CD14-positive monocyte (primary cell): ENCODE data around the gene PKNOX2. TPM values are rescaled to one million over a fixed set of nuclear protein-coding genes. Genes with fewer than 3 reads are reported as not detected.
A peak's percentile ranks its signal among the peaks of the same experiment; 100 is the strongest.

Experiments
- DNase-seq, 3 donors: peaks; one replicate each; pipeline ENCODE4 v3.0.0-alpha.2; 2011 to 2022
- H2AFZ ChIP-seq: 2 replicates; pipeline ENCODE4 v1.6.0; 2012; ENCODE audit warnings: mild to moderate bottlenecking, low read depth, low read length, inconsistent platforms; ENCODE audit not compliant: insufficient read depth, poor library complexity, severe bottlenecking
- H3K27ac ChIP-seq, 2 donors: 1 replicate in 1 of 2; 2 replicates in 1 of 2; pipeline ENCODE4 v1.5.1; 2012 to 2013; ENCODE audit warnings: low read length in 2 of 2, control low read depth in 1 of 2, inconsistent platforms in 1 of 2, low read depth in 1 of 2, mild to moderate bottlenecking in 1 of 2
- H3K27me3 ChIP-seq, 2 donors: one replicate each; pipeline versions ENCODE4 v1.6.0 to v1.6.1; 2011 to 2013; ENCODE audit warnings: low read length in 2 of 2; ENCODE audit not compliant: control insufficient read depth in 2 of 2, insufficient read depth in 2 of 2
- H3K36me3 ChIP-seq, 2 donors: replicated peaks in 1 of 2; 1 replicate in 1 of 2; 2 replicates in 1 of 2; pipeline versions ENCODE4 v1.5.1 to v1.6.1; 2012 to 2013; ENCODE audit warnings: low read length in 2 of 2, control low read depth in 1 of 2, inconsistent platforms in 1 of 2, mild to moderate bottlenecking in 1 of 2; ENCODE audit not compliant: insufficient read depth in 2 of 2, control insufficient read depth in 1 of 2
- H3K4me1 ChIP-seq, 2 donors: 1 replicate in 1 of 2; 2 replicates in 1 of 2; pipeline versions ENCODE4 v1.5.1 to v1.6.1; 2012 to 2013; ENCODE audit warnings: low read length in 2 of 2, control low read depth in 1 of 2, inconsistent platforms in 1 of 2, mild to moderate bottlenecking in 1 of 2, moderate library complexity in 1 of 2; ENCODE audit not compliant: insufficient read depth in 2 of 2, control insufficient read depth in 1 of 2
- H3K4me2 ChIP-seq: replicated peaks from 2 replicates; pipeline ENCODE3; 2012; ENCODE audit warnings: low read length, moderate library complexity, mild to moderate bottlenecking; ENCODE audit not compliant: poor library complexity, severe bottlenecking; ENCODE audit errors: extremely low read depth
- H3K4me3 ChIP-seq, 3 experiments: fragments of 200-600 bp in 1 of 3; sonication (generic) in 1 of 3; replicated peaks in 1 of 3; 1 replicate in 2 of 3; 2 replicates in 1 of 3; pipeline ENCODE4 v1.5.1; 2011 to 2013; ENCODE audit warnings: low read length in 3 of 3, mild to moderate bottlenecking in 3 of 3, control low read depth in 2 of 3, low read depth in 2 of 3, inconsistent platforms in 1 of 3, moderate library complexity in 1 of 3
- H3K79me2 ChIP-seq: 2 replicates; pipeline ENCODE4 v1.6.0; 2012; ENCODE audit warnings: mild to moderate bottlenecking, control low read depth, inconsistent platforms, low read length, moderate library complexity; ENCODE audit not compliant: insufficient read depth
- H3K9ac ChIP-seq: 2 replicates; pipeline ENCODE4 v1.6.0; 2017; ENCODE audit warnings: low read length, mild to moderate bottlenecking; ENCODE audit not compliant: insufficient read depth, poor library complexity, severe bottlenecking
- H3K9me3 ChIP-seq, 2 donors: replicated peaks in 1 of 2; 1 replicate in 1 of 2; 2 replicates in 1 of 2; pipeline versions ENCODE4 v1.5.1 to v1.6.1; 2012 to 2013; ENCODE audit warnings: low read length in 2 of 2, control low read depth in 1 of 2; ENCODE audit not compliant: control insufficient read depth in 1 of 2, insufficient read depth in 1 of 2
- H4K20me1 ChIP-seq: 2 replicates; pipeline ENCODE4 v1.6.0; 2012; ENCODE audit warnings: mild to moderate bottlenecking, low read length, control low read depth, moderate library complexity; ENCODE audit not compliant: insufficient read depth
- H3K27ac Mint-ChIP-seq, 7 donors: one replicate each; pipeline ENCODE4 v1.8.0; 2020; ENCODE audit warnings: mild to moderate bottlenecking in 7 of 7, mixed read lengths in 7 of 7, moderate library complexity in 6 of 7, inconsistent platforms in 2 of 7
- H3K27me3 Mint-ChIP-seq, 3 donors: one replicate each; pipeline ENCODE4 v1.8.0; 2021 to 2022; ENCODE audit warnings: low read depth in 3 of 3, mild to moderate bottlenecking in 3 of 3, mixed read lengths in 3 of 3, moderate library complexity in 3 of 3, inconsistent platforms in 1 of 3
- H3K36me3 Mint-ChIP-seq, 2 donors: one replicate each; pipeline ENCODE4 v1.8.0; 2020; ENCODE audit warnings: mixed read lengths in 2 of 2, inconsistent platforms in 1 of 2, mild to moderate bottlenecking in 1 of 2
- H3K4me1 Mint-ChIP-seq: one replicate; pipeline ENCODE4 v1.8.0; 2020; ENCODE audit warnings: mild to moderate bottlenecking, mixed read lengths
- H3K4me3 Mint-ChIP-seq, 2 donors: one replicate each; pipeline ENCODE4 v1.8.0; 2020; ENCODE audit warnings: mild to moderate bottlenecking in 2 of 2, mixed read lengths in 2 of 2, moderate library complexity in 1 of 2
- H3K9me3 Mint-ChIP-seq, 7 donors: one replicate each; pipeline ENCODE4 v1.8.0; 2020 to 2022; ENCODE audit warnings: mixed read lengths in 7 of 7, mild to moderate bottlenecking in 6 of 7, moderate library complexity in 6 of 7, inconsistent platforms in 2 of 7
- WGBS: methylation state at CpG from one replicate; pipeline ENCODE4 v1.1.5; 2013; ENCODE audit warnings: missing lambda C conversion rate; ENCODE audit not compliant: insufficient coverage; 5-methylcytosine and 5-hydroxymethylcytosine counted together
- intact Hi-C, 2 donors: fragments of 100-400 bp; cut with micrococcal nuclease; formaldehyde crosslinking; loops; one replicate each; pipeline versions ENCODE4 v1.15.0 to v1.15.1; 2023
- polyA plus RNA-seq, 3 donors: library from polyadenylated mRNA; depleted of rRNA in 1 of 3; unstranded in 2 of 3; stranded (reverse) in 1 of 3; fragments of 300-500 nt in 2 of 3; fragments of >200 nt in 1 of 3; fragmentation: Illumina TruSeq in 2 of 3; gene quantifications; 1 replicate in 2 of 3; 2 replicates in 1 of 3; pipeline ENCODE4 v1.2.3, GENCODE V29; 2012 to 2021
- TF ChIP-seq, protein P1 (sequence below): fragments of 200-600 bp; IDR thresholded peaks from one replicate; pipeline ENCODE4 v1.8.0; 2022; ENCODE audit warnings: antibody characterized with exemption, mild to moderate bottlenecking

PKNOX2 gene
- polyA plus RNA-seq, 3 donors = not detected

DNA sequence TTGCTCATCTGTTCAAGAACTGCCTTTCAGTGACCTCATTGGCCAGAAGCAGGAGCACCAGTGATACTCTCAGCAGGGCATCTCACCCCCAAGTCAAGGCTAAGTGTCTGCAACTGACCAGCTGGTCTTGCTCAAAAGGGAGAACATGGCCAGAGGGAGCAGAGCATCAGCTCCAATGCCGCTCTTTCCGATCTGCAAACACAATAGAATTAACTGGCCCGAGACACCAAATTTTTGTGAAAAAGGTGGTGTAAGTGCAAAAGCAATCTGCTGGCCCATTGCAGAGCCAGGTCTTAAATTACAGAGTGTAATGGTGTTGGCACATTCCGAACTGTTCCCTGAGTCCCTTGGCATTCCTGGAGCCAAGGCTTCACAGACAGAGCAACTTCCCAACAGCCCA, 97.0 kb downstream of the PKNOX2 start:
- H3K4me1 Mint-ChIP-seq = no peaks in the 10 kb centered on the region
- H3K4me2 ChIP-seq = no peak overlapping the region
- no peaks in the 10 kb centered on the region for H3K4me1 ChIP-seq
- no peak overlapping the region for H3K27ac ChIP-seq
- 100% methylated on average over 2 of the region's 4 CpGs for WGBS
- H3K79me2 ChIP-seq = no peaks in the 10 kb centered on the region
- H3K36me3 Mint-ChIP-seq = no peaks in the 10 kb centered on the region
- no peak for DNase-seq
- H3K27ac Mint-ChIP-seq = no peak overlapping the region
- H4K20me1 ChIP-seq = no peaks in the 10 kb centered on the region
- H3K9me3 ChIP-seq = no peaks in the 10 kb centered on the region
- H3K9ac ChIP-seq = no peak overlapping the region
- TF ChIP-seq, protein P1, sequence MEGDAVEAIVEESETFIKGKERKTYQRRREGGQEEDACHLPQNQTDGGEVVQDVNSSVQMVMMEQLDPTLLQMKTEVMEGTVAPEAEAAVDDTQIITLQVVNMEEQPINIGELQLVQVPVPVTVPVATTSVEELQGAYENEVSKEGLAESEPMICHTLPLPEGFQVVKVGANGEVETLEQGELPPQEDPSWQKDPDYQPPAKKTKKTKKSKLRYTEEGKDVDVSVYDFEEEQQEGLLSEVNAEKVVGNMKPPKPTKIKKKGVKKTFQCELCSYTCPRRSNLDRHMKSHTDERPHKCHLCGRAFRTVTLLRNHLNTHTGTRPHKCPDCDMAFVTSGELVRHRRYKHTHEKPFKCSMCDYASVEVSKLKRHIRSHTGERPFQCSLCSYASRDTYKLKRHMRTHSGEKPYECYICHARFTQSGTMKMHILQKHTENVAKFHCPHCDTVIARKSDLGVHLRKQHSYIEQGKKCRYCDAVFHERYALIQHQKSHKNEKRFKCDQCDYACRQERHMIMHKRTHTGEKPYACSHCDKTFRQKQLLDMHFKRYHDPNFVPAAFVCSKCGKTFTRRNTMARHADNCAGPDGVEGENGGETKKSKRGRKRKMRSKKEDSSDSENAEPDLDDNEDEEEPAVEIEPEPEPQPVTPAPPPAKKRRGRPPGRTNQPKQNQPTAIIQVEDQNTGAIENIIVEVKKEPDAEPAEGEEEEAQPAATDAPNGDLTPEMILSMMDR = no peak
- H3K27me3 Mint-ChIP-seq = peaks cover 32 to 41% (median 32%) of the 10 kb centered on the region in 3 donors
- peaks cover 0 to 1% (median 0%) of the 10 kb centered on the region in 7 donors for H3K9me3 Mint-ChIP-seq
- no peaks in the 10 kb centered on the region for H3K36me3 ChIP-seq
- H3K4me3 Mint-ChIP-seq = peak overlapping the region in 1 of 2 donors; percentile 8
- H2AFZ ChIP-seq = no peak overlapping the region
- H3K27me3 ChIP-seq = peaks cover 7 to 27% of the 10 kb centered on the region in 2 donors
- intact Hi-C loops = no loop called here
- no peak overlapping the region for H3K4me3 ChIP-seq

DNA sequence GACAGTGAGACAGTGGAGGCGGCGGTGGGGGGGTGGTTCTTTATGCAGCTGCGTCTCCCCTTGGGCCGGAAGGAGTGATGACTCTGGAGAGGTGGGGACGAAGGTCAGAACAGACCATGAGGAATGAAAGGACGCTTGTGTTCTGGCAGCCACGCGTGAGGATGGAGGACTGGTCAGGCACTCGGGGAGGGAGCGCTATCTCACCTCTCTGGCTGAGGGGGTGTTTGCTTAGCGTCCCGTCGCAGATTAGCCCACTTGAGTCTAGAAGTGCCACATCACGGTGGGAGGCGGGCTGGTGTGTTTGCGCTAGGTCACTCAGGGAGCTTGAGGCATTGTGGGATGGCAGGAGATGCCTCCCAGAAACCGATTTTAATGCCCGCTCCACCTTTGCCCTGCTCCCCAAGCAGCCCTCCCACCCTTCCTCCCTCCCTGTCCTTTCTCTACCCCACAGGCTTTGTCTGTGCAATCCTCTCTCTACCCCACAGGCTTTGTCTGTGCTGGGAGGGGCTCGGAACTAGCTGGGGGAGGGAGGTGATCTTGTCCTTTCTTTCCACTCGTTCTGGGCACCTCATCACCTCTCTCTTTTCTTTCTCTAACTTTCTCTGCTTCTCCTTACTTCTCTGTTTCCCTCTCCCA, 97.8 kb downstream of the PKNOX2 start:
- H2AFZ ChIP-seq = no peak overlapping the region
- peak overlapping the region in 1 of 2 donors; percentile 70 for H3K4me3 Mint-ChIP-seq
- no peaks in the 10 kb centered on the region for H3K36me3 ChIP-seq
- H3K9me3 Mint-ChIP-seq = peaks cover 0 to 1% (median 0%) of the 10 kb centered on the region in 7 donors
- TF ChIP-seq, protein P1 = no peak
- H3K4me2 ChIP-seq = no peak overlapping the region
- H3K27ac Mint-ChIP-seq = no peak overlapping the region
- H3K36me3 Mint-ChIP-seq = no peaks in the 10 kb centered on the region
- no peak overlapping the region for H3K4me3 ChIP-seq
- peaks cover 7 to 27% of the 10 kb centered on the region in 2 donors for H3K27me3 ChIP-seq
- H3K27me3 Mint-ChIP-seq = peaks cover 32 to 41% (median 37%) of the 10 kb centered on the region in 3 donors
- WGBS = 66% methylated on average over 16 of the region's 20 CpGs
- no peaks in the 10 kb centered on the region for H3K4me1 Mint-ChIP-seq
- no peak overlapping the region for H3K27ac ChIP-seq
- no peaks in the 10 kb centered on the region for H4K20me1 ChIP-seq
- no peaks in the 10 kb centered on the region for H3K79me2 ChIP-seq
- no peak overlapping the region for H3K9ac ChIP-seq
- H3K4me1 ChIP-seq = no peaks in the 10 kb centered on the region
- no peaks in the 10 kb centered on the region for H3K9me3 ChIP-seq
- intact Hi-C loops = no loop called here
- no peak for DNase-seq
